Amniotic stem cell (primary cell): ENCODE results near the gene TRPM1.

Experiments
- DNase-seq: peaks from one replicate; lab custom pipeline; 2025; lab: John Stamatoyannopoulos, UW

Gene TRPM1

DNA sequence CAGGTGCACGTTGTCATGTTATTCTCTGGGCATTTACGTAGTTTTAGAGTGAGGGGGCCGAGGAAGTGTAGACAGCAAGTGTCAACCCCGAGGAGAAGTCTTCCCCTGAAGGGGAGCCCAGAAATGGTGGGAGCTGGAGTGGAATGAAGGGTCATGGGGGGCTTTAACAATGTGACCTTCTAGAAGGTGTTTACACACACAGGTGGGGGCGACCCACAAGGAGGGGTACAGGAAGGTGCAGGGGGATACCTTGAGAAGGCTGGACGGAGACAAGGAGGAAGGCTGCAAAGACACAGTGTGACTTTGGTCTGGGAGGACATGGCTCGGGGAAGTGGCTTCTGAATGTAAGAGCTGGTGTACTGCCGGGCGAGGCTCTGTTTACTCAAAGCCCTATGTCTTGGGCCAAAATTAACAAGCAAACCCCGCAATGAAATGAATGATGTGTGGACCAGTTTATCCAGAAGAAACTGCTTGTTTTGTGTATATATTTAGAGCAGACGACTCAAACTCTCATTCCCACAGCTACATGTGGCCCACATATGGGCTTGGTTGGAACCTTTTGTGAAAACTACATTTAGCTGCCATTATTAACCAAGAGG, 18.7 kb downstream of the TRPM1 start:
- DNase-seq = no peak

DNA sequence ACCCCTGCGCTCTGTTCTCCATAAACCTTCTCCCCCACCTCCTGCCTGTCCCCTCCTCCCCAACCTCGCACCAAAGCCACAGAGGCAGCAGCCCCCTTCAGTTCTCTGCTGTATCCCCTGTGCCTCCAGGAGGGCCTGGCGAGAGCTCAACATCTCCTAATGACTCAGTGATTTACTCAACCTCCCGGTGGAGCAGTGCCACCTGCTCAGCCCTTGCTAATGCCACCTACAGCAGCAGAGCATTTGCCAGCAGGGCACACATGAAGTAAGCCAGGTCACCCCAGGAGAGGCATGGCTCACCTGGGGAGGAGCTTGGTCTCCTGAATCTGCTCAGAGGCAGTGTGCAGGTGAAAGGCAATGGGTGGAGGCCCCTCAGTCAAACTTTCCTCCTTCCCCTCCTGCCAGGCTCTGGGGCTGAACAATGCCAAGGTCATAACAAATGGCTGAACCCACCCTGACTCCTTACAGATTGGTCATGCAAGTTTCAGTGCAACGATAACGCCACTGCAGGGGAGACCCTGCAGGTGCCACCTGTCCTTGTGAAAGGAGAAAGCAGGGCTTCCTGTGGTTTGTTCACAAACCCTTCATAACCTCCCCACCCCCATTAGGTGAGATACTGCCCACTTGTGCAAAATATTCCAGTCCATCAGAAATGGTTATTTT, 19.8 kb downstream of the TRPM1 start:
- DNase-seq = no peak

DNA sequence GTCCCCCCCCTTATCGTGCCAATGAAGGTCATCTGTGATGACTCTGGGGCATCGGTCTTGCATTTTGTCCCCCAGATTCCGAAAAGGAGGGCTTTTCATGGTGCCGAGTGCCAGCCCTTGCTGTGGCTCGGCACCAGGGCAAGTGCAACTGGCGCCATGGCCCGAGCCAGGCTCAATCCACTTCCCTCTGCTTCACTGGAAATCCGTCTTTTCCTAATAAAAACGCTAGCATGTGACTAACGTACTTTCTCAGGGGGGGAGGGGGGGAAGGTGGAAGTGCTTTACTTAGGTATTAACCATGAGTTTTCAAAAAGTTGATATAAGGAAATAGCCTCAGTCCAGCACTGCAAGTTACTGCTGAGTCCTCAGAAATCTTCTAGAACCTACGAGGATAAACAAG, 20.5 kb downstream of the TRPM1 start:
- DNase-seq = no peak

DNA sequence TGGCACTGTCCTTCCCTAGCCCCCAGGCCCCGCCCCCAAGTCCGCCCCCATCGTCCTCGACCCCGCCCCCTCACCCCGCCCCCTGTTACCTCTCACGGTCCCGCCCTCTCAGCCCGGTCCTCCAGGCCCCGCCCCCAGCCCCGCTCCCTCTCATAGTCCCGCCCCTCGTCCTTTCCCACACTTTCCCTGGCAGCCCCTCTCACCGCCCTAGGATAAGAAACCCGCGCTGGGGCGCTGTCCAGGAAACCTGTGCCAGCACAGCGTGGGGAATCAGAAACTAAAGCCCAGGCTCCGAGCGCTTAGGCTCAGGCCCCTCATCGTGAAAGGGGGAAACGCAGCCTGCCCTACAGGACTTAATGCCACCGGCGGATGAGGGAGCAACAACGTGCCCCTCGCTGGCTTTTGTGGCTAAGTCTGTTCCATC, 20.9 kb downstream of the TRPM1 start:
- DNase-seq = no peak

DNA sequence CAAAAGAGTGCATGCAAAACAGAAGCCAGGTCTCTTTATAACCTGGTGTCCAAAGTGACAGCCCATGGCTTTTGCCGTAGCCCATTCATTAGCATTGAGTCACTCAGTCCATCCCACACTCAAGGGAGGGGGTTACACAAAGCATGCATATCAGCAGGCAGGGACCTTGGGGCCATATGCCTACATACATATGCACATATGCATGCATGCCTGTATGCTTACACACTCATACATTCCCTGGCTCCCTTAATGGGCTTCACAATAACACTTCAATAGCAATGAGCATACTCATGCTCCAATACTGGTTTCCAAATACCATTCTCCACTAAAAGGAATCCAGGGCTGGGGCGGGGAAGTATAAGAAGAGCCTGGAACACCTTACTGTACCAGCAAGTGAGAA, 22.0 kb downstream of the TRPM1 start:
- peak; percentile 71 for DNase-seq

DNA sequence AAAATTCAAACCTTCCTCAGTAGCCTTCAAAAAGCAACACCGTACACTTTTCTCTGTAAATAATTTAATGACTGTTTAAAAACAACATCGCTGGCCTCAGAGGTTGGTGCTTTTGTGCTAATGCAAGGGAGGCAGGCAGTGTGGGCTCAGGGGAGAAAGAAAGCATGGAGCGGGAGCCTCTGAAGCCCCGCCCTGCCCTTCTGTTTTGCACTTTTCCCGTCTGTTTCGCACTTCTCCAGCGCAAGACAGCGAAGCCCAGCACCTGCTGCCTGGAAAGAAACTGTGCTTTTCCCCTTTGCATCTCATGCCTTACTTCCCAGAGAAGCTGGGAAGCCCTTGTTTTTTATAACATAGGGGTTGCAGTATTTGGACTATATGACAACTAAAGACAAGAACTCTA, 23.1 kb downstream of the TRPM1 start:
- DNase-seq = no peak

DNA sequence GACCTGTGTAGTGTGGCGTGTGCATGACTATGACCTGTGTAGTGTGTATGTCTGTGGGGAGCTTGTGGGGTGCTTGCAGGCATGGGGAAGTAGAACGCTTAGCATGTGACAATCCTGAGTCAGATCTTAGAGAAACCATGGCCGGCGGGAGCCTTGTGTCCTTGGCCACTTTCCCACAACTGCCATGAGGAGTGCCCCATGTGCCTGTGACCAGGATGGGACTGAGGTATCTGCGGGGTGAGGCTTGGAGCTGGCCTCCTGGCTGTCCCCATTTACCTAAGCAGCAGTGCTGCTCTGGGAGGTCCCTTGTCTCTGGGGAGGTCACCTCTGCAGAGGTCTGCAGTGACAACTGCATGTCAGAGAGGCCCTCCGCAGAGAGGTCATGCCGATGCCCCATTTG, 23.6 kb downstream of the TRPM1 start:
- DNase-seq = no peak

DNA sequence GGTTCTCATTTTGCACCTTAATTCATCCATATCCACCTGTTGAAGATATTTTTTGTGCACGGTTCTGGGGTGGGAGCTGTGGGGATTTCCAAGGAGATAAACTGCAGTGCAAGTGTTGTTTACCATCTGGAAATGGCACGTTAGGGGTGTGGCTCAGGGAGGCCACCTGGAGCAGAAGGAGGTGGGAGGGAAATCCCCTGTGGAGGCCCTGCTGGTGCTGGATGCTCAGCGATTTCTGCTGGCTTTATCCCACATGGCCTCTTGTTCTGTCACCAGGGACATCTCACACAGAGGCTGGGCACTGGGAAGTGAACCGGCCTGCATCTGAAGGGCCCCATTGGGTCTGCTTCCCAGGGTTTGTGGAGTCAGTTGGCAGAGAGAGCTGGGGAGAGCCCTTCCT, 24.3 kb downstream of the TRPM1 start:
- DNase-seq = no peak

DNA sequence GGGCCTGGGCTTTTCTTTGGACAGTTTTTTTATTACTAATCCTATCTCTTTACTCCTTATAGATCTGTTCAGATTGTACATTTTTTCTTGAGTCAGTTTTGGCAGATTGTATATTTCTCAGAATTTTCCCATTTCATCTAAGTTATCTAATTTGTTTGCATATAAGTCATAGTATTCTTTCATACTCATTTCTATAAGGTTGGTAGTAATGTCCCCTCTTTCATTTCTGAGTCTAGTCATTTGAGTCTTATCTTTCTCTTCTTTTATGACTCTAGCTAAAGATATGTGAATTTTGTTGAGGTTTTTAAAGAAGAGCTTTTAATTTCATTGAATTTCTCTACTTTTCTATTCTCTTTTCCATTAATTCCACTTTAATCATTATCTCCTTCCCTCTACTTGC, 27.2 kb downstream of the TRPM1 start:
- no peak for DNase-seq

DNA sequence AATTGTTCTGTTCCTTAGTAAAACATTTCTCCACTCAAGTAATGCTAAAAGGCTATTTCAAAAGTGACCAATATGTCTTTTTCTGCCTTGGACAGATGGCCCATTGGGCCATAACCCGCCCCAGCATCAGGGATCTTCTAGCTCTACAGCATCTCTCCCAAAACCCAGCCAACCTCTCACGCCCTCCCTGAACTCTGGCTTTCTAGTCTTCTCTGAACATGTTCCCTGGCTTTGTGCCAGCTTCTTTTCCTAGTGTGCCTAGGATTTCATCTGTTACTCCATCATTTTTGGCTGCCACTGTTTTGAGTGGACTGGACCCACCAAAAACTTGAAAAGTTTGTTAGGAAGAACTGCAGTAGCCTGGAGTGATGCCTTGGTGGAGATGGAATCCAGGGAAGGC, 30.7 kb downstream of the TRPM1 start:
- no peak for DNase-seq

DNA sequence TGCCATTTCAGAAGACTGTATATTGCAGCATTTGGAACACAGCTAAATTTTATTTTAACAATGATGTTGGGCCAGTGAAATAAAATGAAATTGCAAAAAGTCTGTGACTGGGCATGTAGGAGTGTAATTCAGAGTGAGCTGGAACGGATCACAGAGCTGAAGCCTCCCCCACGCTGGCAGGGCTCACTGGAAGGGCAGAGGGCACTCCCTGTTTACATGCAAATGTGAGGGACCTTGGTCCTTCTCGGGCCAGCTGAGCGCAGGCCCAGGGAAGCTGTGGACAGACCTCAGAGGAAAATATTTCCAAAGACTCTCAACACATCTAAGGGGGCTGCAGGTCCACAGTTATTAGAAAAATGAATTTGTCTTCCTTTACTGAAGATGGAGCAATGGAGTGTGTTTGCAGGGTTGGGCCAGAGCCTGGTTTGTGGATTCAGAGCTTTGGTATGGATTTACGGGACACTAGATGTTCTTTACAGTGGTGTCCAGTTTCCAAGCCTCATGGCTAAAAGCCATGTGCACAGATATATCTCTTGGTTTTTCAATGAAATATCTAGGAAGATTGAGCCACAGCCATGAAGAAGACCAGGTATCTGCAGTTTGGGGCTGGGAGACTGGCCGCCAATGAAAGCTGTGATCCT, 32.0 kb downstream of the TRPM1 start:
- DNase-seq = no peak

DNA sequence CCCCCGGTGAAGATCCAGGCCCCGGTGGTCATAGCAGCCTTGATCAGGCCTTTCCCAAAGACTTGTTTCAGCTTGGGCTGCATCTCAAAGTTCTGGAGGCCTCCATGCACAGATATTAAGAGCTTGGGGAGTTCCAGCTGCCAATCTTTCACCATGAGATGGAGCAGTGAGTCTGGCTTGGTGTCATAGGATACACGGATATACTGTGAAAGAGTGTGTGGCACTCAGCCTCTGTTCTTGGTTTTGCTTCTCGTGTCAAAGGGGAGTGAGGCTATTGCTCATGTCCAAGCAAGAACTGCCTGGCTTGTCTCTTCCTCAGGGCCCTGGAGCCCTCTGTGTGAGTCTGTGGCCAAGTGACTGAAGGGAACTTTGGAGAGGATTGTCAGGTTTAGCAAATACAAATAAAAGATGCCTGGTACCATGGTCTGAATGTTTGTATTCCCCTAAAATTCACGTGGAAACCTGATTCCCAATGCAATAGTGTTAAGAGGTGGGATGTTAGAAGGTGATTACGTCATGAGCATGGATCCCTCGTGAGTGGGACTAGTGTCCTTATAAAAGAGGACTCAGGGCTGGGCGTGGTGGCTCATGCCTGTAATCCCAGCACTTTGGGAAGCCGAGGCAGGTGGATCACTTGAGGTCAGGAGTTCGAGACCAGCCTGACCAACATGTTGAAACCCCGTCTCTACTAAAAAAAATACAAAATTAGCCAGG, 33.5 kb downstream of the TRPM1 start:
- DNase-seq = no peak

DNA sequence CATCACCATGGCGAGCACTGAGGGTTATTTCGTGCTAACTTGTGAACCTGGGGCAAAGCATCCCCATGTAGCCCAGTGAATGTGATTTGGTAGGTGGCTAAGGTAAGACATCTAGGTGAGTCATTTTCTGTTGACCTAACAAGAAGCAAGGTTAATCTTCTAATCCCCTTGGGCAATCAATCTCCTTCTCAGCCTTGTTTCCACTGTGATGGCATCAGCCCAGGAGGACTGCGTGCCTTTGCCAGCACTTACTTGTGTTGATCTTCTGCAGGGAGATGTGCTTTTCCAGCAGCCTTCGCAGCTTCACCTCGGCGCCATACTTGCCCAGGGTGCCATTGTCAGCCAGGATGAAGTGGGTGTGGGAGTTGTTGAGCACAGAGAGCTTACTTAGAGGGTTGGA, 35.7 kb downstream of the TRPM1 start:
- no peak for DNase-seq

DNA sequence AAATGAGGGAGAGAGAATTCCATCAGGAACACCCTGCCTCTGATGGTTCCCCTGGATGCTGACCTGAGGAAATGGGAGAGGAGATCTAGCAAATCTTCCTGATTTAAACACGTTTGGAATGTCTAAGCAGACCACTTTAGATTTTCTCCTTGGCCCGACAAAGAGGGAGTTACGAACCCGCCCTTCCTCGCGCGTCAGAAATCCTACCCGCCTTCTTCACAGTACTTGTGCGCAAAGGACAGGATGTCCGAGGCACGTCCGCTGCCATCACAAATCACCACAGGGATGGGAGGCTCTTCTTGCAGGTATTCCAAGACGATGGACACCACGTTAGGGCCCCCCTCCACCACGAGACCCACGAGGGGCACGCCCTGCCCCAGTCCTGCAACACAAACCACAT, 38.6 kb downstream of the TRPM1 start:
- DNase-seq = no peak

DNA sequence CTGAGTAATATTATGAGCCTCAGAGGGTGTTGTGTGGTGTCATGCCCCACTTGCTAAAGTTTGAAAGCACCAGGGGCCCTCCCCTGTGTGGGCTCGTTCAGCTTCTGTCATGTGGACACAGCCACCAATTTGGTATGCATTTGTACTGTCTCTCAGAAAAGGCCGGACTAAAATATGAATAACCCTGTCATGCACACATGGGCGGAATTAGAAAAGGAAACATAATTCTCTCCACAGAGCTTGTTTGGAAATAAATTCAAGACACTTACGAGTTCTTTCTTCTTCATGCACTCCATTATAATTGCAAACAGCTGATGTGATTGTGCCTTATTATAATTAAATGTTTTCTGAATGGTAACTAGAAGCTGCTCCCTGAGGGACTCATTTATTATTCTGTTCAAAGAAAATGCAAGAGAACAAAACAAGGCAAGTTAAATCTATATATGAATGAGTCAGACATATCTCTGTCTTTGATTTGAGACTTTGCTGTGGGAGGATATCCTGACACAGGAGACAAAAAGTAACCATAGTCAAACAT, 39.1 kb downstream of the TRPM1 start:
- no peak for DNase-seq

DNA sequence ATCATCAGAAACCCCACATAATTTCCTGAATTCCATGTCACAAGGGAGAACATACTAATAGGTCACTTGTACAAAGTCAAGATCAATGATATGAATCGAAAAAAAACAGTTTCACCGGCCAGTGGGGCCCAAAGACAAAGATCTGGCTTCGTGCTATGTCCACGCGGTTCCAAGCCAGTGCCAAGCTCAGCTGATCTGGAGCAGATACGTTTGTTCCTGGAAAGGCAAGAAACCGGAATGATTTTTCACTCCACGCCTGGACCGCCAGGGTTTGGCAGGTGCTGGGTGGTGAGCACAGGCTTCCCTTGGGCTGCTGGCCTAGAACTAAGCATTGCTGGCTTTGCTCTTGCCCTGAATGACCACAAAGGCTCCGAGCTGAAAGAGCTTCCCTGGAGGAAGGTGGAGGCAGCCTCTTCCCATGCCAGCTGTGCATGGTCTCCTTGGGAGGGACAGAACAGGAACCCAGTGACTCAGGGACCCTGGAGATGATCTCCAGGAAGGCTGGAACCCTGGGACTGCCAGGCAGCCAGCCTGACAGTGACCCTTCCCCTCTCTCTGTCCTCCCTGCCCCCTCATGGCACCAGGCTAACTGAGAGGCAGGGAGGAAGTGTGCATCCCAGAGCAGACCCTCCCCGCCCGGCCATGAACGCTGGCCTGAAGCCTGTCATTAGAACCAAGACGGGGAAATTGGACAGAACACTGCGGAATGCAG, 40.9 kb downstream of the TRPM1 start:
- no peak for DNase-seq

DNA sequence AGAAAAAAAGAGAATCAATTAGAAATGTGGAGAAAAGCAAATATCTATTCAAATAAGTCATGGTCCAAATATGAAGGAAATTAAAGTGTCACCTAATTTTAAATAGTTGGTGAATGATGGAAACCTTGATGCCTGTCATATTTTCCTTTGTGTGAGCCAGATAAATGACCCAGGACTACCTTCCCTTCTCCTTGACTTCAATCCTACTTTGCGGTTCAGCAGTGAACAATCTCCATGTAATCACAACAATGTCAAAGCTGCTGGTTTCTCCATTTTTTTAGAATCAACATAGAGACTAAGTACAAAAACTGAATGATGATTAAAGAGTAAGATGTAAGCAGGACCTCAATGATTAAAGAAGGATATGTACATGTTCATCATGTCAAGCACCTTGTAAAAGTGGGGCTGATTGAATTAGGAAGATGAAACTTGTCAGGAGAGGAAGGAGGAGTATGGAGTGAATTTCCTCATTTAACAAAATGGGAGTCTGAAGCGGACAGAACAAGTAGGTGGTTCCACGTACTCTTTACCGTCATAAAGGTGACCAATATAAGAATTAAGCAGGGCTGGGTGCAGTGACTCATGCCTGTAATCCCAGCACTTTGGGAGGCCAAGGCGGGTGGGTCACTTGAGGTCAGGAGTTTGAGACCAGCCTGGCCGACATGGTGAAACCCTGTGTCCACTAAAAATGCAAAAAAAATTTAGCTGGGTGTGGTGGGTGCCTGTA, 43.1 kb downstream of the TRPM1 start:
- DNase-seq = no peak

DNA sequence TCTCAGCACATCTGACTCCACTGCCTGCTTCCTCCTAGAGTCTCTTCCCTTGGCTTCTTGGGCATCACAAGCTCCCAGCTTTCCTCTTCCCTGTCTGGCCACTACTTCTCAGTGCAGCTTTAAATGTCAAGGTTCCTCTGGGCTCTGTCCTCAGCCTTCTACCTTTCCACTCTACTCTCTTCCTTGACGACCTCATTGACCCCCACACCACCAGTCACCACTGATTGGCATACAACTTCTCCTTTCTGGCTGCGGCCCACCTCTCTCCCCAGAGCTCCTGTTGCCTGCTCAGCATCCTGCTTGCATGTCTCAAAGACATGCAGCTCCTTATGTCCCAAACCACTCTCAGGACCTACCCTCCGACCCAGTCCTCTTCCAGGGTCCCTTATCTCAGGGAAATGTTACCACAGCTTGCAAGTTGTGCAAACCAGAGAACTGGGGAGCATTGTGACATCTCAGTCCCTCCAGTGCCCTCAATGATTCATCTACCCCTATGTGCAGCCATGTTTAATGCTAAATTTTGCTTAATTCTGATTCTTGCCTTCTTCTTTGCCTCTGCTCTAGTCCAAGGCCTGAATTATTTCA, 49.9 kb downstream of the TRPM1 start:
- DNase-seq = no peak

DNA sequence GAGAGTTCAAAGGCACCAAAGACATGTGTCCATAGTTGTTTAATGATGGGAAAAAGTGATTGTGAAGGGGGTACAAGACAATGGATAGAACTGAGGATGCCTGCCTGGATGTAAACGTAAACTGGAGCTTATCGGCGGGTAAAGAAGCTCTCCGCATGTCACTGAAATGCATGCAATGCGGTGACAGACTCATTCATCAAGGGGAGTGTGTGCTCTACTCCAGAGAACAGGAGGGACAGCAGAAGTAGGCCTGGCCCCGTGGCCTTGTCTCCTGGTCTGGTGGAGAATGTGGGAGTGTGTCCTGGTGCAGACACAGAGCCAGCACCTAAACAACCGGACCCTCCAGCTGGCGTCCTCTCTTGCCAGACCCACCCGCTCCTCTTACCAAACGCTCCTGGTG, 50.6 kb downstream of the TRPM1 start:
- DNase-seq = no peak

DNA sequence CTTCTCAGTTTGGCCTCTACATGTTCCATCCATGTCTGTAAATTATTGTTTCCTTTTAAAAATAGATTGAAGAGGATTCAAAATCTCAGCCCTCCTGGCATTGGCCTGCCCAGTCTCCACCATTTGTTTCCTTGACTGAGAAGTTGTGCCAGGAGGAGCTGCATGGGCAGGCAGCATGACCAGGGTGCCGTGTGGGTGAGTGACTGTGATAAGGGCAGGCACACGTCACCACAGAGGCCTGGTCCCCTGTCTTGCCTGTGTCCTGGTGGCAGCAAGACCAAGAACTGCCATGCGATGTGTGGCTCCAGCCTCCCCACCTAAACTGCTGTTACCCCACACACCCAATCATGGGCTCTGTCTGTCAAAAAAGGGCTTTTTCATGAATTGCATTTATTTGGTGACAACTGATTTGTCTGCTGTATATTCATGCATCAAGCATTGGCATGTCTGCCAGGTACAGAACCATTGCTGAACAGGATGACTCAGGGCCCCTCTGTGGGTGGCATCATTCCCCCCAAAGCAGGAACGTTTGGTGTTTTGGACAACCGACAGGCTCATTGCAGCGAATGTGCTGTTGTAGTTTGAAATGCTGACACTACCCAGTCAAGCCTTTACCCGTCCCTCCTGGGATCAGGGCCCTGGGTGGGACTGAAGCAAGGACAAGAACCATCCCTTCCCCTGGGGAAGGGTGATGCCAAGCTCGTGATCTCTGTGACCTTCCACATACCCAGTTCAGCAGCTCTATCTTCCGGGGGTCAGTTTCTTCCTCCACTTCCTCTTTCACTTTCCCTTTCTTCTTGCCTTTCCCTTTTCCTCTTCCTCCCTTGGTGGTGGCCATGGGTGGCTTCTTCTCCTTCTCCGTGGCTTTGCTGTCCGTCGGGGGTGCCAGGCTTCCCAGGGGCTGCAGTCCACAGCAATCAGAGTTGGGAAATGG, 51.6 kb downstream of the TRPM1 start:
- DNase-seq = no peak
